KMS-11 (cell line): ENCODE measurements around the gene WASF3.

Experiments used
- H2AFZ ChIP-seq: fragments of 200-600 bp; sonication (generic); 2 replicates; pipeline ENCODE4 v1.6.1; 2016; ENCODE audit warnings: antibody characterized with exemption, mixed run types, low read depth
- H3K27ac ChIP-seq: fragments of 200-600 bp; sonication (generic); 2 replicates; pipeline ENCODE4 v1.6.1; 2016; ENCODE audit warnings: mild to moderate bottlenecking, mixed run types
- H3K27me3 ChIP-seq: fragments of 200-600 bp; sonication (generic); 2 replicates; pipeline ENCODE4 v1.6.1; 2017; ENCODE audit warnings: mild to moderate bottlenecking, low read depth, mixed run types, moderate library complexity; ENCODE audit not compliant: insufficient read depth
- H3K36me3 ChIP-seq: fragments of 200-600 bp; sonication (generic); 2 replicates; pipeline ENCODE4 v1.6.1; 2017; ENCODE audit warnings: mild to moderate bottlenecking, mixed run types; ENCODE audit not compliant: insufficient read depth
- H3K4me1 ChIP-seq: fragments of 200-600 bp; sonication (generic); 2 replicates; pipeline ENCODE4 v1.6.1; 2016; ENCODE audit warnings: mild to moderate bottlenecking, low read depth, mixed run types; ENCODE audit not compliant: poor library complexity, severe bottlenecking
- H3K4me2 ChIP-seq: fragments of 200-600 bp; sonication (generic); 2 replicates; pipeline ENCODE4 v1.7.0; 2016; ENCODE audit warnings: mild to moderate bottlenecking, mixed run types
- H3K4me3 ChIP-seq: fragments of 200-600 bp; sonication (generic); IDR thresholded peaks from 2 replicates; pipeline ENCODE4 v1.6.1; 2017; ENCODE audit warnings: low read depth, low read length, mixed read lengths; ENCODE audit not compliant: insufficient read depth
- H3K79me2 ChIP-seq: fragments of 200-600 bp; sonication (generic); 2 replicates; pipeline ENCODE4 v1.6.1; 2016; ENCODE audit warnings: low read depth, mixed run types; ENCODE audit not compliant: insufficient read depth
- H3K9ac ChIP-seq: fragments of 200-600 bp; sonication (generic); 2 replicates; pipeline ENCODE4 v1.6.1; 2016; ENCODE audit warnings: mild to moderate bottlenecking, mixed run types
- H4K20me1 ChIP-seq: fragments of 200-600 bp; sonication (generic); 2 replicates; pipeline ENCODE4 v1.6.1; 2016; ENCODE audit warnings: mild to moderate bottlenecking, mixed run types; ENCODE audit not compliant: insufficient read depth
- TF ChIP-seq, protein P1 (sequence below): fragments of 200-600 bp; sonication (generic); conservative IDR thresholded peaks from 2 replicates; pipeline ENCODE4 v1.6.1; 2017; ENCODE audit warnings: low read depth, mild to moderate bottlenecking, antibody characterized with exemption, low read length, moderate library complexity, mixed read lengths

WASF3 gene

DNA sequence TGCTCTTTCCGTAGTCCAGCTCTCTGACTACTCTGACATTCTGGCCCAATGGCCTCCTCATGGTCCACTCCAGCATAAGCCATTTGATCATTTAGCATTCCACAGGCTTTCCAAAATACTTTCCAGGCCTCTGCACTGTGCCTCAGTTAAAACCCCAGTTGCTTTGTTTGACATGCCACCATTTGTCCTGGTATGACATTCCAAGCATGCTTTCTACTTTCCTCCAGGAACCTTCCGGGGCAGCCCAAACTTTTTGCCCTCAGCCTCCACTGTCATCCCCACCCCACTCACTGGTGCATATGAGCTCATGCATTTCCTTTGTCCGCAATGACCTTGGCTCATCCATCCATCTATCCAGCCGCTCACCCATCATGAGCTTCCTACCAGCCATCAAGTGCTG lies 41.8 kb upstream of the WASF3 start:
- H4K20me1 ChIP-seq = no peaks in the 10 kb centered on the region
- H3K9ac ChIP-seq = no peak overlapping the region
- H2AFZ ChIP-seq = no peak overlapping the region
- no peak overlapping the region for H3K4me2 ChIP-seq
- H3K27ac ChIP-seq = no peak overlapping the region
- H3K4me1 ChIP-seq = no peaks in the 10 kb centered on the region
- H3K27me3 ChIP-seq = no peaks in the 10 kb centered on the region
- H3K4me3 ChIP-seq = no peak overlapping the region
- no peaks in the 10 kb centered on the region for H3K36me3 ChIP-seq
- H3K79me2 ChIP-seq = no peaks in the 10 kb centered on the region
- TF ChIP-seq, protein P1, sequence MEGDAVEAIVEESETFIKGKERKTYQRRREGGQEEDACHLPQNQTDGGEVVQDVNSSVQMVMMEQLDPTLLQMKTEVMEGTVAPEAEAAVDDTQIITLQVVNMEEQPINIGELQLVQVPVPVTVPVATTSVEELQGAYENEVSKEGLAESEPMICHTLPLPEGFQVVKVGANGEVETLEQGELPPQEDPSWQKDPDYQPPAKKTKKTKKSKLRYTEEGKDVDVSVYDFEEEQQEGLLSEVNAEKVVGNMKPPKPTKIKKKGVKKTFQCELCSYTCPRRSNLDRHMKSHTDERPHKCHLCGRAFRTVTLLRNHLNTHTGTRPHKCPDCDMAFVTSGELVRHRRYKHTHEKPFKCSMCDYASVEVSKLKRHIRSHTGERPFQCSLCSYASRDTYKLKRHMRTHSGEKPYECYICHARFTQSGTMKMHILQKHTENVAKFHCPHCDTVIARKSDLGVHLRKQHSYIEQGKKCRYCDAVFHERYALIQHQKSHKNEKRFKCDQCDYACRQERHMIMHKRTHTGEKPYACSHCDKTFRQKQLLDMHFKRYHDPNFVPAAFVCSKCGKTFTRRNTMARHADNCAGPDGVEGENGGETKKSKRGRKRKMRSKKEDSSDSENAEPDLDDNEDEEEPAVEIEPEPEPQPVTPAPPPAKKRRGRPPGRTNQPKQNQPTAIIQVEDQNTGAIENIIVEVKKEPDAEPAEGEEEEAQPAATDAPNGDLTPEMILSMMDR = no peak

DNA sequence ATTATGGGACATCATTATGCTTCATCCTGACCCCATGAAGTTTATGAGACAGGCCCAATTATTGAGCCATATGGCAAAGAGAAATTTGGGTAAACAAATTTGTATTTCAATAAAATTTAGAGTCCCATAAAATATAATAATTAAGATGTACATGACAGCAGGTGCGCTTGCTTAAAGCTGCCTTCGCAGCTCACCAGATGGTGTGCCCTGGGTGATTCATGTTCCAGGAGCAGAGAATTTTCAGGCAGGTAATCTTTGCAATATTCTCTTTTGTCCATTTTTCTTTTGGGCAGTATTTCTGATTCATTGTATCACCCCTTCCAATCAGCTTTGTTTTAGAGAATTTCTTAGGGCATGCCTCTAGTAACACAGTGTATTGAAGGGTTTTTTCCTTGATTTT lies 39.5 kb upstream of the WASF3 start:
- H3K27me3 ChIP-seq = no peaks in the 10 kb centered on the region
- no peak overlapping the region for H3K9ac ChIP-seq
- no peaks in the 10 kb centered on the region for H3K36me3 ChIP-seq
- H3K4me3 ChIP-seq = no peak overlapping the region
- TF ChIP-seq, protein P1 = no peak
- H3K27ac ChIP-seq = no peak overlapping the region
- no peaks in the 10 kb centered on the region for H4K20me1 ChIP-seq
- H2AFZ ChIP-seq = no peak overlapping the region
- no peaks in the 10 kb centered on the region for H3K4me1 ChIP-seq
- no peaks in the 10 kb centered on the region for H3K79me2 ChIP-seq
- H3K4me2 ChIP-seq = no peak overlapping the region

DNA sequence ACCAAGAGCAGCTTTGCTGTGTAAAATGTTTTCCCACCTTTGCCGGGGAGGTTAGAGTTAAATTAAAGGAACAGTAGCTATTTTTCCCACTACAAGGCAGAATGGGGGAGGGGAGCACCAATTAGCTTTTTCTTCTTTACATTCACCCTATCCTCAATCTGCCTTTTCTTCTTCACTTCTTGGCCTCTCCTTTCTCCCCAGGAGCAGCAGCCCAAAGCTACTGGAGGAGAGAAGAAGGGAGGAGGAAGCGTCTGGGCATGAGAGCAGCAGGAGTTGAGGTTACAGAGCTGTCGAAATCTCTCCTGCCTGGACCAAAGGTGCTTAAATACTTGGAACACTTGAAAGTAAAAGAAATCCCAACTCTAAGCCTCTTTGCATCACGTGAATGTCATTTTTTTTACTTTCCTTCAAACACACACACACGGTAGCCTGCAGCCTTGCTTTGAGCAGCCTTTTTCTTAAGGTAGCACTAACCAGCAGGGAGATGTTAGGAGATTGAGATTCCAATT lies 39.0 kb upstream of the WASF3 start:
- Histone ChIP-seq H3K4me2 (no peak overlapping the region), H3K79me2 (no peaks in the 10 kb centered on the region), H4K20me1 (no peaks in the 10 kb centered on the region), H2AFZ (no peak overlapping the region), H3K27me3 (no peaks in the 10 kb centered on the region), H3K9ac (no peak overlapping the region), H3K4me3 (no peak overlapping the region), H3K27ac (no peak overlapping the region), H3K4me1 (no peaks in the 10 kb centered on the region), H3K36me3 (no peaks in the 10 kb centered on the region)
- TF ChIP-seq, protein P1 = no peak

DNA sequence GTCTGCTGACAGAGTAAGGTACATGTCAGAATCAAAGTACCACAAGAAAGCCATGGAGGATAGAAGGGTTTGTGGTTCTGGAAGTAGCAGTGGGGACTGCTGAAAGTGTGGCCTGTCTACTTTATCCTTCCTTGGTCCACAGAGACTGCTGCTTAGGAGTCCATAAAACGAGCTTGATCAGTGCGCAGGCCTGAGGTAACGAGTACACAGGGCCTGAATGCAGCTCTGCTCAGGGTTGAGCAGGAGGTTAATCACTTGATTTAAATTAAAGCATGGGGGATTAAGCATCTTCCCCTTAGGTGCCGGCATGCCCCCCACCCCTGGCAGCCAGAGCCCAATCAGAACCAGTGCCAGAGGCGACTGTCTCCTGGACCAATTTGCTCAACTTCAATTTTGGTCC lies 34.9 kb upstream of the WASF3 start:
- H3K4me1 ChIP-seq = no peaks in the 10 kb centered on the region

More for the DNA sequence above, 34.9 kb upstream of the WASF3 start:
- Histone ChIP-seq H3K36me3 (no peaks in the 10 kb centered on the region), H3K4me2 (no peak overlapping the region), H3K4me3 (no peak overlapping the region), H4K20me1 (no peaks in the 10 kb centered on the region), H3K79me2 (no peaks in the 10 kb centered on the region), H3K9ac (no peak overlapping the region), H3K27ac (no peak overlapping the region), H2AFZ (no peak overlapping the region), H3K27me3 (no peaks in the 10 kb centered on the region)
- TF ChIP-seq, protein P1 = no peak
